GM12891 (cell line): ENCODE measurements around the gene SLAIN2.

ENCODE experiments used
- PAX5 ChIP-seq: IDR thresholded peaks from 2 replicates; pipeline ENCODE4 v1.6.1; 2011; ENCODE audit warnings: low read length, moderate library complexity, mild to moderate bottlenecking; ENCODE audit not compliant: insufficient read depth, severe bottlenecking
- POLR2A ChIP-seq: IDR thresholded peaks from 2 replicates; pipeline ENCODE4 v1.6.1; 2011; ENCODE audit warnings: low read depth, low read length, control low read depth
- POLR2AphosphoS5 ChIP-seq: IDR thresholded peaks from 2 replicates; pipeline ENCODE4 v1.6.1; 2011; ENCODE audit warnings: low read depth, low read length, control low read depth
- POU2F2 ChIP-seq: IDR thresholded peaks from 2 replicates; pipeline ENCODE4 v1.6.1; 2011; ENCODE audit warnings: low read depth, mild to moderate bottlenecking, control low read depth, low read length, moderate library complexity
- SPI1 ChIP-seq: IDR thresholded peaks from 2 replicates; pipeline ENCODE4 v1.6.1; 2011; ENCODE audit warnings: low read depth, low read length, control low read depth
- TAF1 ChIP-seq: IDR thresholded peaks from 2 replicates; pipeline ENCODE4 v1.6.1; 2011; ENCODE audit warnings: low read depth, low read length, control low read depth

DNA sequence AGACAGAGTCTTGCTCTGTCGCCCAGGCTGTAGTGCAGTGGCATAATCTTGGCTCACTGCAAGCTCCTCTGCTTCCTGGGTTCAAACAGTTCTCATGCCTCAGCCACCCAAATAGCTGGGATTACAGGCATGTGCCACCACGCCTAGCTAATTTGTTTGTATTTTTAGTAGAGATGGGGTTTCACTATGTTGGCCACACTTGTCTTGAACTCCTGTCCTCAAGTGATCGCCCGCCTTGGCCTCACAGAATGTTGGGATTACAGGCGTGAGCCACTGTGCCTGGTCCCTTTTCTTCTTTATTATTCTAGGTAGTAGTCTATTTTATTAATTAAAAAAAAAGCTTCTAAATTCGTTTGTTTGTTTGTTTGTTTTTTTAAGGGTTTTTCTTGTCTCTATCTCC, 59.1 kb downstream of the SLAIN2 start:
- TF ChIP-seq TAF1 (no peak), POLR2A (no peak), POLR2AphosphoS5 (no peak), POU2F2 (no peak), SPI1 (no peak), PAX5 (no peak)
